Activated CD4-positive, alpha-beta memory T cell treated with anti-CD3 and anti-CD28 coated beads for 36 hours (primary cell): ENCODE results near the gene CBARP. TPM values are rescaled to one million over a fixed set of nuclear protein-coding genes. Genes with fewer than 3 reads are reported as not detected.

Experiments used
- CTCF ChIA-PET: fragments of 350-600 bp; sonication (Branson Sonifier 250); formaldehyde crosslinking; loops from one replicate; lab custom pipeline; 2021; ENCODE audit warnings: antibody characterized with exemption, inconsistent platforms; lab: Charles Lee
- POLR2A ChIA-PET: fragments of 350-600 bp; sonication (Branson Sonifier 250); formaldehyde crosslinking; loops from one replicate; lab custom pipeline; 2021; ENCODE audit warnings: antibody characterized with exemption; lab: Charles Lee
- DNase-seq: peaks from one replicate; pipeline ENCODE4 v3.0.0-alpha.2; 2020
- H3K27ac Mint-ChIP-seq: one replicate; pipeline ENCODE4 v1.8.0; 2021; ENCODE audit warnings: mixed read lengths
- H3K27me3 Mint-ChIP-seq: one replicate; pipeline ENCODE4 v1.8.0; 2021; ENCODE audit warnings: mixed read lengths
- H3K36me3 Mint-ChIP-seq: one replicate; pipeline ENCODE4 v1.8.0; 2021; ENCODE audit warnings: mixed read lengths
- H3K4me1 Mint-ChIP-seq: one replicate; pipeline ENCODE4 v1.8.0; 2021; ENCODE audit warnings: low read depth, mixed read lengths
- H3K4me3 Mint-ChIP-seq: one replicate; pipeline ENCODE4 v1.8.0; 2021; ENCODE audit warnings: mild to moderate bottlenecking, mixed read lengths
- H3K9me3 Mint-ChIP-seq: one replicate; pipeline ENCODE4 v1.8.0; 2021; ENCODE audit warnings: mixed read lengths
- intact Hi-C: fragments of 100-400 bp; cut with micrococcal nuclease; formaldehyde crosslinking; loops from one replicate; pipeline ENCODE4 v1.15.1; 2023
- total RNA-seq, 2 experiments: library from RNA; stranded (reverse); gene quantifications; one replicate each; pipeline ENCODE4 v1.2.3, GENCODE V29; 2021

The CBARP gene
- total RNA-seq, 2 experiments from 2014 or later, result 1.3 to 2.1 TPM

DNA sequence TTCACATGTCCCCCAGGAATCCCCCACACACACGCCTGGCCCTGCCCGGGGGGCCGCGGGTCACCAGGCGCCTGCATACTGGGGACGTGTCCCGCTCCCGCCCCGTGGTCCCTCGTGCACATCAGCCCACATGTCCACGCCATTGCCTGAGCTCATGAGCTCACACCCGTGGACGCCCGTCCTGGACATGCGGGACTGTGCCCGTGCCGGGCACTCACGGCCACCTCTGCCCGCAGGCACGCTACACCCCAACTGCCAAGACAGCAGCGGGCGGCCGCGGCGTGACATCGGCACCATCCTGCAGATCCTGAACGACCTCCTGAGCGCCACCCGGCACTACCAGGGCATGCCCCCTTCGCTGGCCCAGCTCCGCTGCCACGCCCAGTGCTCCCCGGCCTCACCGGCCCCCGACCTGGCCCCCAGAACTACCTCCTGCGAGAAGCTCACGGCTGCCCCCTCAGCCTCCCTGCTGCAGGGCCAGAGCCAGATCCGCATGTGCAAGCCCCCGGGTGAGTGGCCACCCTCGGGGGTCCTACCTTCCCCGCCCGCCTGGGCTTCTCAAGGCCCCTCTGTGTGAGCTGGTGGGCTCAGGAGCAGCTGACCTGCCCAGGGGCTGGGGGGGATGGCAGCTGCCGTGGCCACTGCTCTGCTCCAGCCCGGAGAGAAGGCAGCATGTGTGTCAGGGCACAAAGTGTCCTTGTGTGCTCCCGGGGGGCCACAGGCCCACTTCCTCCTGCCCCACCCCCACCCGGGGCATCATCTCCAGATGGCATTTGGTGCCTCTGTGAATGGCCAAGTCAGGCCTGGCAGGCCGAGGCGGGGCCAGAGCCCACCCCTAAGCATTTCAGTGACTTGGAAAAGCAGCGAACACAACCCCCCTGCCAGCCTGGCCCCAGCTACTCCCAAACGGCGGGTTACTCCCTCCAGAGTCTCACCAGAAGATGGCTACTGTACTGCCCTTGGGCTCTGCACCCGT, 17.7 kb upstream of the CBARP start:
- Mint-ChIP-seq H3K4me3 (no peak overlapping the region), H3K4me1 (peaks cover 38% of the 10 kb centered on the region), H3K36me3 (peaks cover 52% of the 10 kb centered on the region), H3K27ac (peak overlapping the region; percentile 67), H3K9me3 (no peaks in the 10 kb centered on the region), H3K27me3 (no peaks in the 10 kb centered on the region)
- POLR2A ChIA-PET, result interaction anchor here (1.6 kb wide), 1 partner anchor 14 kb away, joined by 5 read pairs; the partner anchor contains the start of gene CIRBP
- CTCF ChIA-PET, result interaction anchor here (3.5 to 17.9 kb wide), 2 partner anchors 12 kb away, joined by 19 to 649 read pairs; partner anchors contain the start of gene ATP5F1D
- intact Hi-C loops, result no loop called here
- no peak for DNase-seq

DNA sequence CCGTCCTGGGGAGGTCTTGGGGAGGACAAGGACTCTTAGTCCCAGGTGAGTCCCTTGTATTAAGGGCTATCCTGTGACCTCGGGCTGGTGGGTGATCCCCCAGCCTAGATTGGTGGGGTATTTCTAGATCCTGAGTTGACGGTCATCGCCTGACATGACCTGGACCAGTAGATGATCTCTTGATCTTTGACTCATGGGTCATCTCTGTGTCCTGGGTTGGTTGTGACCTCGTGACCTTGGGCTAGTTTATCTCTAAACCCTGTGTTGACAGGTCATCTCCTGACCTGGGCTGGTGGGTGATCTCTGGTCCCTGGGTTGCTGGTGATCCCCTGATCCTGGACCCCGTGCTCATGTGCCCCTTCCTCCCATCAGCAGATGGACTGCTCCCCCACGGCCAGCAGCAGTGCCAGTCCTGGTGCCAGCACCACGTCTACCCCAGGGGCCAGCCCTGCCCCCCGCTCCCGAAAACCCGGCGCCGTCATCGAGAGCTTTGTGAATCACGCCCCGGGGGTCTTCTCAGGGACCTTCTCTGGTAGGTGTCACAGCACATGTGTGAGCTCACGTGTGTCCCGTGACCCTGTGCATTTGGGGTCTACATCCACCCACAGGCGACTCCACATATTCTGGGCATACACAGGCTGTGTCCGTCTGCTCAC, 16.9 kb upstream of the CBARP start:
- Mint-ChIP-seq H3K4me1 (peaks cover 36% of the 10 kb centered on the region), H3K36me3 (peaks cover 55% of the 10 kb centered on the region), H3K27me3 (no peaks in the 10 kb centered on the region), H3K4me3 (no peak overlapping the region), H3K27ac (peak overlapping the region; percentile 67), H3K9me3 (no peaks in the 10 kb centered on the region)
- CTCF ChIA-PET, result interaction anchor here (3.5 to 17.9 kb wide), 2 partner anchors 11 to 12 kb away, joined by 19 to 649 read pairs; partner anchors contain the start of gene ATP5F1D
- POLR2A ChIA-PET, result interaction anchor here (1.6 kb wide), 1 partner anchor 14 kb away, joined by 5 read pairs; the partner anchor contains the start of gene CIRBP
- no peak for DNase-seq
- intact Hi-C loops, result no loop called here

DNA sequence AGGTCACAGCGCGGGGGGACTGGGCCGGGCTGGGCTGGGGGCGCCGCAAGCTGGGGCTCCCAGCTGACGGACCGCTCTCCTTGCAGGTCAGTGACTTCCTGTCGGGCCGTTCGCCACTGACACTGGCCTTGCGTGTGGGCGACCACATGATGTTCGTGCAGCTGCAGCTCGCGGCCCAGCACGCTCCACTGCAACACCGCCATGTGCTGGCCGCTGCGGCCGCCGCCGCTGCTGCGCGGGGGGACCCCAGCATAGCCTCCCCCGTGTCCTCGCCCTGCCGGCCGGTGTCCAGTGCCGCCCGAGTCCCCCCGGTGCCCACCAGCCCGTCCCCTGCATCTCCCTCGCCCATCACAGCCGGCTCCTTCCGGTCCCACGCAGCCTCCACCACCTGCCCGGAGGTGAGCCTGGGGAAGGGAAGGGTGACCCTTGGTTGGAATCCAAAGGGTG, 16.3 kb upstream of the CBARP start:
- POLR2A ChIA-PET, result interaction anchor here (1.6 to 1.9 kb wide), 3 partner anchors 10 to 15 kb away, joined by 5 to 21 read pairs (median 8); partner anchors contain the start of gene CIRBP
- CTCF ChIA-PET, result interaction anchor here (1.2 to 17.9 kb wide), 4 partner anchors 11 to 15 kb away, joined by 3 to 649 read pairs (median 13); partner anchors contain the start of genes ATP5F1D and CIRBP
- no peak for DNase-seq
- H3K27ac Mint-ChIP-seq, result peak overlapping the region; percentile 67
- H3K4me3 Mint-ChIP-seq, result no peak overlapping the region
- no peaks in the 10 kb centered on the region for H3K27me3 Mint-ChIP-seq
- no peaks in the 10 kb centered on the region for H3K9me3 Mint-ChIP-seq
- H3K4me1 Mint-ChIP-seq, result peaks cover 31% of the 10 kb centered on the region
- peaks cover 52% of the 10 kb centered on the region for H3K36me3 Mint-ChIP-seq
- intact Hi-C loops, result no loop called here

DNA sequence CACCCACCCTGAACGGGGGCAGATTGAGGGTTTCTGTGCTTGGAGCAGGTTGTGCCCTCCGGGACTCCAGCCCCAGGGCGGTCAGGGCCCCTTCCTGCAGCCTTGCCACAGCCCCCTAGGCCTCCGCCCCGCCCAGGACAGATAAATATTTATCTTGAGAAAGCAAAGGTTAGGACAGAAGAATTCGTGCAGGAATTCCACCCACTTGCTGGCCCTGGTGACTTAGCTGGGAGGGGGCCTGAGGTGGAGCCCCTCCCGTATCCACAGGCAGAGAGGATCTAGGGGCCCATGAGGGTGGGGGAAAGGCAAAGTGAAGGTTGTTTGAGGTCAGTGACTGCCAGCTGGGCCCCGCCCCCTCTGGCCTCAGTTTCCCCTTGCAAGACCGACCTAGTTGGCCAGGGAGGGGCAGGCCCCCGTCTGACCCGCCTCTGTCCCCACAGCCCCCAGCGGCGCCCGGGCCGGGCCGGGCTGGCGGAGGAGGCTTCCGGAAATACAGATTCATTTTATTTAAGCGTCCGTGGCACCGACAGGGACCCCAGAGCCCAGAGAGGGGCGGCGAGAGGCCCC, 15.8 kb upstream of the CBARP start:
- H3K27ac Mint-ChIP-seq, result peak overlapping the region; percentile 90
- no peaks in the 10 kb centered on the region for H3K27me3 Mint-ChIP-seq
- peaks cover 48% of the 10 kb centered on the region for H3K36me3 Mint-ChIP-seq
- CTCF ChIA-PET, result interaction anchor here (1.1 to 17.9 kb wide), 6 partner anchors 8 to 26 kb away, joined by 3 to 649 read pairs (median 6); partner anchors contain the start of genes ATP5F1D and CIRBP
- peaks cover 26% of the 10 kb centered on the region for H3K4me1 Mint-ChIP-seq
- POLR2A ChIA-PET, result interaction anchor here (0.6 to 1.9 kb wide), 7 partner anchors 7 to 172 kb away, joined by 3 to 21 read pairs (median 6); partner anchors contain the start of genes CIRBP and FAM174C
- intact Hi-C loops, result no loop called here
- no peak for DNase-seq
- peak overlapping the region; percentile 93 for H3K4me3 Mint-ChIP-seq
- H3K9me3 Mint-ChIP-seq, result no peaks in the 10 kb centered on the region

DNA sequence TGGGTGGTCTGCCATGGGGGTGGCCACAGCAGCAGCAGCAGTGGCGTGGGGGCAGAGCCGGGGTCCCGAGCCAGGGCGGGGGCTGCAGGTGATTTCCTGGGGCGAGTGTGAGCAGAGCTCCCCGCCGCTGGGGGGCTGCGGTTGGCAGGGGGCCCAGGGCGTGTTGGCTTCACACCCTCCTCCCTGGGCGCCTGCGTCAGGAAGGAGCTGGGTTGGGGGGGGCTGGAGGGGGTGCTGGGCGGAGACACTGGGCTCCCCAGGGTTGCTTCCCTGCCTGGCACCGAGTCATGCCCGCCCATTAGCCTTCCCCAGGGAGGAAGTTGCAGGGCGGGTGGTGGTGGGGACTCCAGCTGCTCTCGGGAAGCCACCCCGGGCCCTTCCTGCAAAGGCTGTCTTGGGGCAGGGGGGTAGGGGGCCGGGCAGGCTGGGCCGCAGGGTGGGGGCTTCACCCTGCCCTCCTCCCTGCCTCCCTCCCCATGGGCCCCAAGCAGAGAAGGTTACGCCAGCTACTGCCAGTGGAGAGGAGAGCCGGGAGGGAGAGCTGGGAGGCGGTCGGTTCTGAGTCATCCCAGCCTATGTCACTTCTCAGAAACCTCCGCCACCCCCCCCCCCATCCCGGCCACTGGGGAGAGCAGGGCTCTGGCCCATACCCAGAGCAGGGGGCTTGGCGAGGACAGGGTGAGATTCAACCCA, 15.2 kb upstream of the CBARP start:
- peaks cover 48% of the 10 kb centered on the region for H3K36me3 Mint-ChIP-seq
- CTCF ChIA-PET, result interaction anchor here (1.1 to 17.9 kb wide), 6 partner anchors 8 to 26 kb away, joined by 3 to 649 read pairs (median 6); partner anchors contain the start of genes ATP5F1D and CIRBP

DNA sequence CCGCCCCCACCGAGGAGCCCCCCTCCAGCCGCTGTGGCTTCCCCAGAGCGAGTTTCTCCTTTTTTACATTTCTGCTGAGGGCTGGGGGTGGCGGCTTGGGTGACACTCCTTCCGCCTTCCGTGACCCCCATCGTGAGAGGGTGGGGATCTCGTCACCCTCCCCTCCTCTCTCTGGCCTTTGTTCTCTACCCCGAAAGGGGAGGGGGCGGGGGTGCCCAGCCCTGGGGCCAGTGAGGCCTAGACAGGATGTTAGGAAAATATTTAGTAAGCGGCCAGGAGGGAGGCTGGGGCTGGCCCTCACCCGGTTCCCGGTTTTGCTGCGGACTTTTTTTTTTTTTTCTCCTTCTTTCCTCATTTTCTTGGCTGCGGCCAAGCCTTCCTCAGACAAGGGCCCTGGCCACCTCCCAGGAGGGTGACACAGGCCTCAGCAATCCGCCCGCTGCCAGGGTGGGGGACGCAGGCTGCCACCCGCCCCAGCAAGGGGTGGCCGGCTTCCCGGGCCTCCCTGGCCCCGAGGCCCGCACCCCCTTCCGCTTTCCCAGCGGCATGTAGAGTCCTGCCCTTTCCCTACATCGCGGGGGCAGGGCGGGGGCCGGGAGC, 14.5 kb upstream of the CBARP start:
- no peaks in the 10 kb centered on the region for H3K27me3 Mint-ChIP-seq
- peak overlapping the region; percentile 93 for H3K4me3 Mint-ChIP-seq
- ChIA-PET CTCF (interaction anchor here (1.1 to 17.9 kb wide), 5 partner anchors 9 to 27 kb away, joined by 3 to 649 read pairs (median 7); partner anchors contain the start of genes ATP5F1D and CIRBP), POLR2A (interaction anchor here (0.9 to 1.9 kb wide), 5 partner anchors 8 to 23 kb away, joined by 3 to 21 read pairs (median 8); partner anchors contain the start of genes CIRBP and FAM174C)
- H3K9me3 Mint-ChIP-seq, result no peaks in the 10 kb centered on the region
- peaks cover 13% of the 10 kb centered on the region for H3K4me1 Mint-ChIP-seq
- peak; percentile 83 for DNase-seq
- H3K36me3 Mint-ChIP-seq, result peaks cover 43% of the 10 kb centered on the region
- intact Hi-C loops, result no loop called here
- H3K27ac Mint-ChIP-seq, result peak overlapping the region; percentile 97

More for the DNA sequence above, 15.2 kb upstream of the CBARP start:
- peak overlapping the region; percentile 97 for H3K27ac Mint-ChIP-seq
- peak overlapping the region; percentile 93 for H3K4me3 Mint-ChIP-seq
- intact Hi-C loops, result no loop called here
- H3K27me3 Mint-ChIP-seq, result no peaks in the 10 kb centered on the region
- DNase-seq, result peak; percentile 89
- POLR2A ChIA-PET, result interaction anchor here (0.6 to 1.9 kb wide), 8 partner anchors 8 to 326 kb away, joined by 3 to 21 read pairs (median 6); partner anchors contain the start of genes CIRBP and FAM174C
- no peaks in the 10 kb centered on the region for H3K9me3 Mint-ChIP-seq
- peaks cover 20% of the 10 kb centered on the region for H3K4me1 Mint-ChIP-seq

DNA sequence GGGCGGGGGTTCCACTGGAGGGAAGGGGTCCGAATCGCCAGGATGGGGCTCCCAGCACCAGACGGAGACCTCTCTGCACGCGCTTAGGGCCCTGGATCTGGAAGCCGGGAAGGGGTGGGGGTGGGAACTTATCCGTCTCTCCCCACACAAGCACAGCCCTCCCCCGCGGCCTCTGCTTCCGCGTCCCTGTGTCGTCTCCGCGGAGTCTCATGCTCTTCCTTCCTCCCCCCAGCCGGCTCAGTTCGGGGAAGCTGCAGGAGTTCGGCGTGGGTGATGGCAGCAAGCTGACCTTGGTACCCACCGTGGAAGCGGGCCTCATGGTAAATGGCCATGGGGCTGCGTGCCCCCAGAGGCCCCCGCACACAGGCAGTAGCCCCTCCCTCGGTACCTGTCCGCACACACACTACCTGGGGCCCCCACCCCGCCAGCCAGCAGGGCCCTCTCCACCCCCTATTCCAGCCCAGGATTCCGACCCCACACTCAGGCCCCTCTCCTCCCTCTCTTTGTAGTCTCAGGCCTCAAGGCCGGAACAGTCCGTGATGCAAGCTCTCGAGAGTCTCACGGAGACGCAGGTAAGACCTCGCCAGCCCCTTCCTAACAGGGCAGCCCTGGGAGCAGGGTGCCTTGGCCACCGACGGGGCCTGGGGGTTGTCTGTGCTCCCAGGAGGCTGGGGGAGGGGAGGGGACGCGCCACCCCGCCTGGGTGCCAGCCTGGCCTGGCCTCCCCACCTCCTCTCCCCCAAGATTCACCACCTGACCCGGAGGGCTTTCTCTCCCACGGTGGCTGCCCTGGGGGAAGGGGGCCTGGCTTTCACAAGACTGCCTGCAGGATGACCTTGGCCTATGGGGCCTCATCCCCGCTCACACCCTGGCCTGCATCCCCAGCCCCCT, 13.8 kb upstream of the CBARP start:
- ChIA-PET POLR2A (interaction anchor here (0.9 to 1.0 kb wide), 3 partner anchors 10 to 24 kb away, joined by 3 to 4 read pairs (median 3); partner anchors contain the start of genes CIRBP and FAM174C), CTCF (interaction anchor here (1.0 kb wide), 1 partner anchor 15 kb away, joined by 3 read pairs; no protein-coding TSS in a partner anchor)
- H3K4me1 Mint-ChIP-seq, result peaks cover 12% of the 10 kb centered on the region

DNA sequence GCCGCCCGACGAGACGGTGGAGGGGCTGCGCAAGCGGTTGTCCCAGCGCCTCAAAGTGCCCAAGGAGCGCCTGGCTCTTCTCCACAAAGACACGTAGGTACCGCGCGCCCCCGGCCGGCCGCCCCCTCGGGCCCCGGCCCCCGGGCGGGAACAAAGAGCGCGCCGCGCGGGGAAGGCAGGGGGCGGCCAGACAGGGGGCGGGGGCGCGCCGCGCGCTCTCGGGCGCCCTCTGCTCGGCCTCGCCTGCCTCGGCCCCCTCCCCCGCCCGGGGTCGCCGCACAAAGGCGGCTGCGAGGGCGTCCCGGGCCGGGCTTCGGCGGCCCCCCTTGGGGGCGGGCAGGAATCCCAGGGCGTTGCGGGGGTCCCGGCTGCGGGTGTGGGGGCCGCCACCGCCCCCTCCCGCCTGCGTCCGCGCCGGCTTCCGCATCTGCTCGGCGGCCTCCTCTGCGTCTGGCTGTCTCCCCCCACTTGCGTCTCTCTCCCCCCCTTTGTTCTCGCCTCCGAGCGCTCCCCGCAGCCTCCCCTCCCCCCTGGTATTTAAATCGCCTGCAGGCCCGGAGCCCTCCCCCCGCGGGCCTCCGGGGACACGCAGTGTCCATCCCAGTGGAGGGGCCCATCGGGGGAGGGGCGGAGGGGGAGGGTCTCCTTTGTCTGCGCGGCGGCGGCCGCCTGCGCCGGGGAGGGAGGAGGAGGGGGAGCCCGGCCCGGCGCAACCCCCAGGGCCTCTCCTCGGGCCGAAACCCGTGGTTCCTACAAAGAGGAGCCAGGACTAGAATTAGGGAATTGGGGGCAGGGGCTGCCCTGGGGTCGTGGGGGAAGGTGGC, 12.8 kb upstream of the CBARP start:
- DNase-seq, result peak; percentile 59
- no peaks in the 10 kb centered on the region for H3K27me3 Mint-ChIP-seq
- H3K27ac Mint-ChIP-seq, result peak overlapping the region; percentile 97
- ChIA-PET POLR2A (interaction anchor here (0.6 to 1.0 kb wide), 3 partner anchors 11 to 167 kb away, joined by 3 to 4 read pairs (median 3); partner anchors contain the start of gene CIRBP), CTCF (interaction anchor here (1.0 kb wide), 2 partner anchors 16 to 18 kb away, joined by 3 to 4 read pairs; partner anchors contain the start of gene CIRBP)
- no peaks in the 10 kb centered on the region for H3K9me3 Mint-ChIP-seq
- intact Hi-C loops, result no loop called here
- H3K36me3 Mint-ChIP-seq, result peaks cover 35% of the 10 kb centered on the region
- peak overlapping the region; percentile 93 for H3K4me3 Mint-ChIP-seq
- peaks cover 12% of the 10 kb centered on the region for H3K4me1 Mint-ChIP-seq

More for the DNA sequence above, 13.8 kb upstream of the CBARP start:
- DNase-seq, result peak; percentile 81
- Mint-ChIP-seq H3K9me3 (no peaks in the 10 kb centered on the region), H3K27ac (peak overlapping the region; percentile 97), H3K27me3 (no peaks in the 10 kb centered on the region), H3K4me3 (peak overlapping the region; percentile 93), H3K36me3 (peaks cover 41% of the 10 kb centered on the region)
- intact Hi-C loops, result no loop called here
